IMR-90 (cell line): Measurements from ENCODE around the gene RRP8. TPM values are rescaled to one million over a fixed set of nuclear protein-coding genes. Genes with fewer than 3 reads are reported as not detected.
A peak's percentile ranks its signal among the peaks of the same experiment; 100 is the strongest.

Experiments used
- ATAC-seq: fragments of 200-7000 bp; cut with Tn5 transposase; 2 replicates; pipeline ENCODE4 v1.9.1; 2020; ENCODE audit warnings: low read depth, mild to moderate bottlenecking, moderate library complexity
- BruUV-seq: library from RNA; stranded (reverse); fragments of 400-500 nt; replicated peaks from 2 replicates; lab custom pipeline; 2021; lab: Mats Ljungman, UMichigan
- CTCF ChIA-PET: fragments of 300-600 bp; formaldehyde crosslinking; extraction: SDS; loops from one replicate; lab custom pipeline; 2021; ENCODE audit warnings: antibody characterized with exemption; lab: Yijun Ruan, JAX
- POLR2A ChIA-PET: fragments of 300-600 bp; sonication (Branson Sonifier 250); formaldehyde crosslinking; loops from one replicate; lab custom pipeline; 2022; ENCODE audit warnings: antibody characterized with exemption; ENCODE audit not compliant: unreplicated experiment; lab: Charles Lee
- DNase-seq: peaks from one replicate; pipeline ENCODE4 v3.0.0; 2013
- H2AFZ ChIP-seq: replicated peaks from 2 replicates; pipeline ENCODE3; 2013; ENCODE audit warnings: low read length, mild to moderate bottlenecking; ENCODE audit not compliant: poor library complexity
- H2AK5ac ChIP-seq: 2 replicates; pipeline ENCODE4 v1.6.1; 2013; ENCODE audit warnings: low read depth, low read length, inconsistent platforms
- H2AK9ac ChIP-seq: replicated peaks from 2 replicates; pipeline ENCODE3; 2013; ENCODE audit warnings: mild to moderate bottlenecking, low read depth, low read length, moderate library complexity; ENCODE audit not compliant: poor library complexity
- H2BK120ac ChIP-seq: 2 replicates; pipeline ENCODE4 v1.6.1; 2013; ENCODE audit warnings: low read depth, low read length, inconsistent platforms
- H2BK15ac ChIP-seq: 3 replicates; pipeline ENCODE4 v1.6.1; 2013; ENCODE audit warnings: low read depth, low read length, inconsistent platforms
- H2BK20ac ChIP-seq: 2 replicates; pipeline ENCODE4 v1.6.1; 2013; ENCODE audit warnings: low read depth, mild to moderate bottlenecking, inconsistent platforms, low read length, moderate library complexity
- H2BK5ac ChIP-seq: 2 replicates; pipeline ENCODE4 v1.6.1; 2013; ENCODE audit warnings: mild to moderate bottlenecking, low read depth, low read length, inconsistent platforms; ENCODE audit not compliant: poor library complexity, severe bottlenecking
- H3K14ac ChIP-seq: replicated peaks from 2 replicates; pipeline ENCODE4 v1.6.1; 2013; ENCODE audit warnings: low read depth, low read length, inconsistent platforms
- H3K18ac ChIP-seq: 2 replicates; pipeline ENCODE4 v1.6.1; 2013; ENCODE audit warnings: low read depth, low read length, control low read depth
- H3K23ac ChIP-seq: 2 replicates; pipeline ENCODE4 v1.6.1; 2013; ENCODE audit warnings: low read depth, low read length, inconsistent platforms
- H3K27ac ChIP-seq: 2 replicates; pipeline ENCODE4 v1.5.1; 2013; ENCODE audit warnings: mild to moderate bottlenecking, control low read depth, low read length; ENCODE audit not compliant: insufficient read depth
- H3K27me3 ChIP-seq: 2 replicates; pipeline ENCODE4 v1.6.1; 2013; ENCODE audit warnings: low read length; ENCODE audit not compliant: control insufficient read depth, insufficient read depth
- H3K36me3 ChIP-seq: 2 replicates; pipeline ENCODE4 v1.6.1; 2013; ENCODE audit warnings: low read length, mixed read lengths; ENCODE audit not compliant: control insufficient read depth, insufficient read depth
- H3K4ac ChIP-seq: 2 replicates; pipeline ENCODE4 v1.6.1; 2013; ENCODE audit warnings: low read depth, low read length, inconsistent platforms
- H3K4me1 ChIP-seq: 2 replicates; pipeline ENCODE4 v1.6.1; 2013; ENCODE audit warnings: low read length, mixed read lengths; ENCODE audit not compliant: control insufficient read depth, insufficient read depth
- H3K4me2 ChIP-seq: 2 replicates; pipeline ENCODE4 v1.6.1; 2013; ENCODE audit warnings: low read depth, mild to moderate bottlenecking, control low read depth, low read length, moderate library complexity
- H3K4me3 ChIP-seq: 2 replicates; pipeline ENCODE4 v1.5.1; 2013; ENCODE audit warnings: low read depth, mild to moderate bottlenecking, control low read depth, low read length, moderate library complexity; ENCODE audit not compliant: insufficient read depth
- H3K56ac ChIP-seq: 2 replicates; pipeline ENCODE4 v1.6.1; 2013; ENCODE audit warnings: low read length, inconsistent platforms; ENCODE audit not compliant: insufficient read depth; ENCODE audit errors: extremely low read depth
- H3K79me1 ChIP-seq, 2 experiments: 2 replicates each; pipeline ENCODE4 v1.6.1; 2013; ENCODE audit warnings: low read length in 2 of 2, inconsistent platforms in 1 of 2, low read depth in 1 of 2
- H3K9ac ChIP-seq: 2 replicates; pipeline ENCODE4 v1.6.1; 2013; ENCODE audit warnings: low read depth, low read length, control low read depth
- H3K9me1 ChIP-seq: 2 replicates; pipeline ENCODE4 v1.6.1; 2013; ENCODE audit warnings: low read length, inconsistent platforms; ENCODE audit not compliant: insufficient read depth
- H3K9me3 ChIP-seq: 2 replicates; pipeline ENCODE4 v1.6.1; 2013; ENCODE audit warnings: low read length; ENCODE audit not compliant: control insufficient read depth, insufficient read depth
- H4K20me1 ChIP-seq: 2 replicates; pipeline ENCODE4 v1.6.1; 2013; ENCODE audit warnings: low read length, inconsistent platforms; ENCODE audit not compliant: insufficient read depth
- H4K5ac ChIP-seq: 2 replicates; pipeline ENCODE4 v1.6.1; 2013; ENCODE audit warnings: mild to moderate bottlenecking, low read depth, low read length, control low read depth
- H4K8ac ChIP-seq, 2 experiments: 2 replicates each; pipeline ENCODE4 v1.6.1; 2013; ENCODE audit warnings: low read depth in 2 of 2, low read length in 2 of 2, control low read depth in 1 of 2, inconsistent platforms in 1 of 2
- H4K91ac ChIP-seq: 2 replicates; pipeline ENCODE4 v1.6.1; 2013; ENCODE audit warnings: low read depth, low read length, inconsistent platforms; ENCODE audit not compliant: insufficient read depth
- BHLHE40 ChIP-seq: fragments of 150-350 bp; IDR thresholded peaks from 2 replicates; pipeline ENCODE4 v1.6.1; 2016; ENCODE audit warnings: mild to moderate bottlenecking, low read depth, low read length
- CEBPB ChIP-seq: IDR thresholded peaks from 2 replicates; pipeline ENCODE4 v1.6.1; 2012; ENCODE audit warnings: low read depth, low read length, improper control_type of control experiment
- CHD1 ChIP-seq: IDR thresholded peaks from 2 replicates; pipeline ENCODE4 v1.6.1; 2012; ENCODE audit warnings: low read depth, low read length, improper control_type of control experiment
- CTCF ChIP-seq: conservative IDR thresholded peaks from 2 replicates; pipeline ENCODE4 v1.5.1; 2012; ENCODE audit warnings: mild to moderate bottlenecking, low read depth, low read length, improper control_type of control experiment
- FOS ChIP-seq: fragments of 150-350 bp; IDR thresholded peaks from 2 replicates; pipeline ENCODE4 v1.6.1; 2016; ENCODE audit warnings: low read depth, low read length
- MAFK ChIP-seq: IDR thresholded peaks from 2 replicates; pipeline ENCODE4 v1.6.1; 2012; ENCODE audit warnings: low read depth, low read length, improper control_type of control experiment
- MAZ ChIP-seq: IDR thresholded peaks from 2 replicates; pipeline ENCODE4 v1.6.1; 2012; ENCODE audit warnings: low read depth, mild to moderate bottlenecking, low read length, improper control_type of control experiment, moderate library complexity, borderline replicate concordance
- MXI1 ChIP-seq: IDR thresholded peaks from 2 replicates; pipeline ENCODE4 v1.6.1; 2012; ENCODE audit warnings: low read depth, mild to moderate bottlenecking, low read length, moderate library complexity, borderline replicate concordance
- NFE2L2 ChIP-seq: fragments of 150-350 bp; IDR thresholded peaks from 2 replicates; pipeline ENCODE4 v1.6.1; 2016; ENCODE audit warnings: low read depth, mild to moderate bottlenecking, low read length
- POLR2A ChIP-seq: IDR thresholded peaks from 2 replicates; pipeline ENCODE4 v1.6.1; 2012; ENCODE audit warnings: mild to moderate bottlenecking, low read depth, low read length
- RAD21 ChIP-seq: IDR thresholded peaks from 2 replicates; pipeline ENCODE4 v1.6.1; 2012; ENCODE audit warnings: low read length, improper control_type of control experiment
- RCOR1 ChIP-seq: IDR thresholded peaks from 2 replicates; pipeline ENCODE4 v1.6.1; 2012; ENCODE audit warnings: mild to moderate bottlenecking, low read length, improper control_type of control experiment; ENCODE audit not compliant: insufficient replicate concordance
- RFX5 ChIP-seq: IDR thresholded peaks from 2 replicates; pipeline ENCODE4 v1.8.0; 2012; ENCODE audit warnings: low read depth, mild to moderate bottlenecking, low read length, moderate library complexity
- SMC3 ChIP-seq: fragments of 150-350 bp; IDR thresholded peaks from 2 replicates; pipeline ENCODE4 v1.6.1; 2016; ENCODE audit warnings: low read depth, mild to moderate bottlenecking, antibody characterized with exemption, low read length, moderate library complexity
- USF2 ChIP-seq: fragments of 150-350 bp; IDR thresholded peaks from 2 replicates; pipeline ENCODE4 v1.6.1; 2017; ENCODE audit warnings: mild to moderate bottlenecking, antibody characterized with exemption, low read length, low read depth
- dilution Hi-C: fragments of 300-500 bp; cut with HindIII; formaldehyde crosslinking; loops from one replicate; pipeline ENCODE4 v1.14.3; 2018; ENCODE audit warnings: low sequenced_read_pairs; ENCODE audit not compliant: unreplicated experiment
- in situ Hi-C: fragments of 300-500 bp; cut with MboI; formaldehyde crosslinking; loops from 3 replicates; pipeline ENCODE4 v1.14.3; 2019; ENCODE audit warnings: low sequenced_read_pairs, inconsistent platforms, mixed read lengths
- intact Hi-C: fragments of 100-400 bp; cut with micrococcal nuclease; formaldehyde crosslinking; loops from 2 replicates; pipeline ENCODE4 v1.10.0; 2022
- polyA plus RNA-seq, 3 experiments: library from polyadenylated mRNA; depleted of rRNA; stranded (reverse); fragments of >200 nt; gene quantifications; 2 replicates each; pipeline ENCODE4 v1.2.3, GENCODE V29; 2012; ENCODE audit warnings: low replicate concordance in 1 of 3
- total RNA-seq: library from RNA; depleted of rRNA; stranded (reverse); fragments of >200 nt; gene quantifications from 2 replicates; pipeline ENCODE4 v1.2.3, GENCODE V29; 2012
- TF ChIP-seq, protein P1 (sequence below): fragments of 150-350 bp; IDR thresholded peaks from 2 replicates; pipeline ENCODE4 v1.6.1; 2016; ENCODE audit warnings: low read depth, mild to moderate bottlenecking, low read length, moderate library complexity, borderline replicate concordance

RRP8 gene
- total and polyA plus RNA-seq, 2 of the 4 experiments (the other 2 are of a cell fraction): 10.8 to 11.5 TPM

GRCh38 chr11:6607190-6607795, 3.9 kb upstream of the RRP8 start:
- H3K36me3 ChIP-seq: peaks cover 42% of the 10 kb centered on the region
- peaks cover 29% of the 10 kb centered on the region for H3K9me1 ChIP-seq
- peak overlapping the region; percentile 98 for H3K14ac ChIP-seq
- peak overlapping the region; percentile 89 for H3K4ac ChIP-seq
- CTCF ChIA-PET: interaction anchor here (0.7 kb wide), 1 partner anchor 76 kb away, joined by 4 read pairs; no protein-coding TSS in a partner anchor
- POLR2A ChIA-PET: interaction anchor here (0.8 to 1.3 kb wide), 3 partner anchors 28 to 88 kb away, joined by 4 to 5 read pairs (median 4); partner anchors contain the start of gene MRPL17
- no TSS peak for BruUV-seq
- peak overlapping the region; percentile 73 for H4K5ac ChIP-seq
- peak overlapping the region; percentile 75 for H3K9ac ChIP-seq
- peak overlapping the region; percentile 93; the same call in 2 of the 3 replicates for H2BK15ac ChIP-seq
- peak overlapping the region; percentile 80 to 85 for H4K8ac ChIP-seq
- dilution Hi-C loops (no loop called here), intact Hi-C loops (no loop called here), in situ Hi-C loops (no loop called here)
- peak overlapping the region; percentile 98 for H2AK5ac ChIP-seq
- peak overlapping the region; percentile 71 for H3K4me2 ChIP-seq
- TF ChIP-seq RFX5 (no peak), NFE2L2 (no peak), MAZ (no peak), SMC3 (no peak), MXI1 (no peak), RCOR1 (no peak), MAFK (no peak), POLR2A (no peak), RAD21 (no peak), CEBPB (no peak), CTCF (no peak), FOS (no peak), USF2 (no peak), CHD1 (no peak), BHLHE40 (no peak)
- TF ChIP-seq, protein P1, sequence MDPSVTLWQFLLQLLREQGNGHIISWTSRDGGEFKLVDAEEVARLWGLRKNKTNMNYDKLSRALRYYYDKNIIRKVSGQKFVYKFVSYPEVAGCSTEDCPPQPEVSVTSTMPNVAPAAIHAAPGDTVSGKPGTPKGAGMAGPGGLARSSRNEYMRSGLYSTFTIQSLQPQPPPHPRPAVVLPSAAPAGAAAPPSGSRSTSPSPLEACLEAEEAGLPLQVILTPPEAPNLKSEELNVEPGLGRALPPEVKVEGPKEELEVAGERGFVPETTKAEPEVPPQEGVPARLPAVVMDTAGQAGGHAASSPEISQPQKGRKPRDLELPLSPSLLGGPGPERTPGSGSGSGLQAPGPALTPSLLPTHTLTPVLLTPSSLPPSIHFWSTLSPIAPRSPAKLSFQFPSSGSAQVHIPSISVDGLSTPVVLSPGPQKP: no peak
- H2BK120ac ChIP-seq: peak overlapping the region; percentile 92
- peak overlapping the region; percentile 57 for H4K91ac ChIP-seq
- ATAC-seq (no peak), DNase-seq (no peak)
- H3K18ac ChIP-seq: peak overlapping the region; percentile 87
- peak overlapping the region; percentile 89 for H2BK5ac ChIP-seq
- peak overlapping the region; percentile 91 for H3K23ac ChIP-seq
- peak overlapping the region; percentile 87 for H2AK9ac ChIP-seq
- H3K4me3 ChIP-seq: no peak overlapping the region
- no peak overlapping the region for H2AFZ ChIP-seq
- peaks cover 32% of the 10 kb centered on the region for H3K4me1 ChIP-seq
- H3K9me3 ChIP-seq: no peaks in the 10 kb centered on the region
- no peaks in the 10 kb centered on the region for H3K27me3 ChIP-seq
- peaks cover 10% of the 10 kb centered on the region for H4K20me1 ChIP-seq
- H3K56ac ChIP-seq: peak overlapping the region; percentile 93
- peak overlapping the region; percentile 55 for H2BK20ac ChIP-seq
- H3K79me1 ChIP-seq: peaks cover 31 to 70% of the 10 kb centered on the region in 2 experiments
- peak overlapping the region; percentile 95 for H3K27ac ChIP-seq
